Hematopoietic multipotent progenitor cell (in vitro differentiated cells): ENCODE measurements around the gene FAM177A1. TPM values are rescaled to one million over a fixed set of nuclear protein-coding genes. Genes with fewer than 3 reads are reported as not detected.
"Not testable (repeated sequence)": the region's sequence is repeated elsewhere in the genome, so short reads cannot be mapped to it uniquely, and the experiment has no call there.

Source experiments
- DNase-seq, 3 donors: peaks; one replicate each; pipeline ENCODE4 v3.0.0-alpha.2; 2011 to 2015; ENCODE audit warnings: low read depth in 2 of 3, low spot score in 2 of 3
- total RNA-seq: library from RNA; depleted of rRNA; stranded (reverse); fragments of >200 nt; gene quantifications from one replicate; pipeline ENCODE4 v1.2.3, GENCODE V29; 2012

Gene FAM177A1
- total RNA-seq, 1 donor = 16.7 TPM

DNA sequence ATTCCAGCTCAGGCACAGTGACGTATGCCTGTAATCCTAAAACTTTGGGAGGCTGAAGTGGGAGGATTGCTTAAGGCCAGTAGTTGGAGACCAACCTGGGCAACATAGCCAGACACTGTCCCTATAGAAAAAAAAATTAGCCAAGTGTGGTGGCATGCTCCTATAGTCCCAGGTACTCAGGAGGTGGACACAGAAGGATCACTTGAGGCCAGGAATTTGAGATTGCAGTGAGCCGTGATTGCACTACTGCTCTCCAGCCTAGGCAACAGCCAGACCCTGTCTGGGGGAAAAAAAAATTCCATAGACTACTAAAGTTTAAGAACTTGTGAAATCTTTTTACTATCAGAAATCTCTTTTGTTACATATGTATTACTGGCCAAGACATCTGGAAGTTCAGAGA lies 6.6 kb downstream of the FAM177A1 start:
- no peak for DNase-seq

DNA sequence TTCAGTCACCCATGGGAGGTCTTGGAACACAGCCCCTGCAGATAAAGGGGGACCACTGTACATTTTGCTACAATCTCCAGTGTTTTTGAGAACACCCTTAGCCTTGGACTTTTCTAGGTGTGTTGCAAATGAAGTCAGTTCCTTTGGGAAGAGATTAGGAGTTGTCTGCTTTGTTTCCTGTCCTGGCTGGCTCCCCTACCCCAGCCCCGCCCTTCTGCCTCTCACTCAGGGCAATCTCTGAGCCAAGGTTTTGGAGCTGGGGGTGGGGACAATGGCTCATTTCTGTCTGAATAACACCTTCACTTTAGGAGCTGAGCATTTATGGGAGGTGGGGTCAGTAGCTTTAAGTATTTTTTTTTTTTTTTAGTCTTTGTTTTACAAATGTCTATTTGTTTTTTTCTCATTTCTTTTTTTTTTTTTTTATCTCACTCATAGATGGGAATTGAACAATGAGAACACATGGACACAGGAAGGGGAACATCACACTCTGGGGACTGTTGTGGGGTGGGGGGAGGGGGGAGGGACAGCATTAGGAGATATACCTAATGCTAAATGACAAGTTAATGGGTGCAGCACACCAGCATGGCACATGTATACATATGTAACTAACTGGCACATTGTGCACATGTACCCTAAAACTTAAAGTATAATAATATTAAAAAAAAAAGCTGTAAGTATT lies 15.2 kb downstream of the FAM177A1 start:
- not testable (repeated sequence) for DNase-seq

DNA sequence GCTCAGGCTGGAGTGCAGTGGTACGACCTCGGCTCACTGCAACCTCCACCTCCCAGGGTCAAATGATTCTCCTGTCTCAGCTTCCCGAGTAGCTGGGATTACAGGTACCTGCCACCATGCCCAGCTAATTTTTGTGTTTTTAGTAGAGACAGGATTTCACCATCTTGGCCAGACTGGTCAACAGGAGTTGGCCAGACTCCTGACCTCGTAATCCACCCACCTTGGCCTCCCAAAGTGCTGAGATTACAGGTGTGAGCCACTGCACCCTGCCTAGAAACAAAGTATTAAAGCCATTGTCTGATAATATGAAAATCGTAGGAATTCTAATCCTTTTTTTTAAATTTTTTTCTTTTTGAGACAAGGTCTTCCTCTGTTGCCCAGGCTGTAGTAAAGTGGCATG lies 19.7 kb downstream of the FAM177A1 start:
- DNase-seq = not testable (repeated sequence)

DNA sequence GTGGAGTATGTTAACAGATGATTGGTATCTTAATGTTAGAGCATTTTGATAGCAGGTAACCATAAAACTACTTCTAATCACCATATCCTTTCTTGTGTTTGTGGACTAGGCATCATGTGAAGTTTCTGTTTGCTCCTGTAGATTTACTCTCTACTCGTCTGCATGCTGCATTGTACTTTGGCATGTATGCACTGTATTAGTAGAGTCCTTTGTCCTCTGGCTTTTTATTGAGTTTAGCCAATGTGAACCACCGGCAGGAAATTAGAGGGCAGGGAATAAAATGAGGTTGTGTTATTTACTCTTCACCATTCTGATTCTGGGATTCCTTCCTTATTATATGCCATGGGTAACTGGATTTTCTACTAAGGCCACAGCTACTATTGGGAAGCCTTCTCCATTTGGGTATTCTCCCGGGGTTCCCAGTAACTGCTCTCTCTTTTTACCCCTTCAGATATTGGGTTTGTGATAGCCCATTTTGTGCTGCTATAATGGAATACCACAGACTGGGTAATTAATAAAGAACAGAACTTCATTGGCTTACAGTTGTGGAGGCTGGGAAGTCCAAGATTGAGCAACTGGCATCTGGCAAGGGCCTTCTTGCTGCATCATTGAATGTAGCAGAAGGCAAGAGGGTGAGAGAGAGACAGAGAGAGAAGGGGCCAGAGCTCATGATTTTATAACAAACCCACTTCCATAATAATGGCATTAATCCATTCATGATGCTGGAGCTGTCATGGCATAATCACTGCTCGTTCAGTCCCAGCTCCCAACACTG lies 22.4 kb downstream of the FAM177A1 start:
- DNase-seq = no peak

DNA sequence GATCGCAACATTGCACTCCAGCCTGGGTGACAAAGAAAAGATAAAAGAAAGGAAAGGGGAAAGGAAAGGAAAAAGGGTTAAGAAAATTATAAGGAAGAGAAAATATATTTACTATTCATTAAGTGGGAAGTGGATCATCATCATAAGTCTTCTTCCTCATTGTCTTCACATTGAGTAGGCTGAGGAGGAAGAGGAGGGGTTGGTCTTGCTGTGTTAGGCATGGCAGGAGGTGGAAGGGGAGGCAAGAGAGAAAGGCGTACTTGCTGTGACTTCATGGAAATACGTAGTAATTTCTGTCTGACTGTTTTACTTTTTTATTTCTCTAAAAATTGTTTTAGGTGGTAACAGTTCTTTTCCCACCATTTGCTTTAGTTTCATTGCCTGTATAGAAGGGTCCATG lies 26.2 kb downstream of the FAM177A1 start:
- no peak for DNase-seq

DNA sequence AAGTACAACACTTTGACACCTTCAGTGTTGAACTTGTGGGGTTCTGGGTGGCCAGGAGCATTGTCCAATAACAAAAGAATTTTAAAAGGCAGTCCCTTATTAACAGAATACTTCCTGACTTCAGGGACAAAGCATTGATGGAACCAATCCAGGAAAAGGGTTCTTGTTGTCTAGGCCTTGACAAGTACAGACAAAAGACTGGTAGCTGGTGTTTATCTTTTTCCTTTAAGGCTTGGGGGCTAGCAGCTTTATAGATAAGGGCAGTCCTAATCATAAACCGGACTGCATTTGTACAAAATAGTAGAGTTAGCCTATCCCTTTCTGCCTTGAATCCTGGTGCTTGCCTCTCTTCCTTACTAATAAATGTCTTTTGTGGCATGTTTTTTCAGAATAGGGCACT lies 27.4 kb downstream of the FAM177A1 start:
- no peak for DNase-seq

DNA sequence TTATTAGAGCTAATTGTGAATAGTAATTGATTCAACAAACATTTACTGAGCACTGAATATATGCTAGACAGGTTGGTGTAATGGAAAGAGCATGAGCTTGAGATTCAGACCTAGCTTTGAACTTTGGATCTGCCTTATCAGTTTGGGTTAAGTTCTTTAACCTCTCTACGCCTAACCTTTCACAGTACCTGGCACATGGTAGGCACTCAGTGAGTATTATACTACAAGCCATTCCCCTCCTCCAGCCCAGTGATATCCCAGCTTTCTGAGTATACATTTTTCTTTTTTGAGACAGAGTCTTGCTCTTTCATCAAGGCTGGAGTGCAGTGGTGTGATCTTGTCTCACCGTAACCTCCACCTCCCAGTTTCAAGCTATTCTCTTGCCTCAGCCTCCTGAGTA lies 32.0 kb downstream of the FAM177A1 start:
- no peak for DNase-seq

DNA sequence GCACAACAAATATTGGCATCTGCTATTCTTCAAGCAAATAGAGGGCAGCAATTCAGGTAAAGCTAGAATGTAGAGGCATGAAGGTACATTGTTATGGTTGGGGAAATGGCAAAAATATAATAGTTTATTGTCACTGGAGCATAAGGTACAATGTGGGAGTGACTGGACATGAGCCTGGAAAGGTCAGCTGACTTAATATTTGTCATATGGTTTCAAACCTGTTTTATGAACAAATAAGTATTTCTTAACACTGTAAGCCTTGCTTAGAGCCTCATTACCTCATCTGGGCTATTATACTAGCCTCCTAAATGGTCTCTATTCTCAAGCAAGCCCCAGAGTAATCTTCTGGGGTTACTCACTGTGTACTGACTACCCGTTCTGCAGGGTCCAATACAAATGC lies 33.7 kb downstream of the FAM177A1 start:
- no peak for DNase-seq

DNA sequence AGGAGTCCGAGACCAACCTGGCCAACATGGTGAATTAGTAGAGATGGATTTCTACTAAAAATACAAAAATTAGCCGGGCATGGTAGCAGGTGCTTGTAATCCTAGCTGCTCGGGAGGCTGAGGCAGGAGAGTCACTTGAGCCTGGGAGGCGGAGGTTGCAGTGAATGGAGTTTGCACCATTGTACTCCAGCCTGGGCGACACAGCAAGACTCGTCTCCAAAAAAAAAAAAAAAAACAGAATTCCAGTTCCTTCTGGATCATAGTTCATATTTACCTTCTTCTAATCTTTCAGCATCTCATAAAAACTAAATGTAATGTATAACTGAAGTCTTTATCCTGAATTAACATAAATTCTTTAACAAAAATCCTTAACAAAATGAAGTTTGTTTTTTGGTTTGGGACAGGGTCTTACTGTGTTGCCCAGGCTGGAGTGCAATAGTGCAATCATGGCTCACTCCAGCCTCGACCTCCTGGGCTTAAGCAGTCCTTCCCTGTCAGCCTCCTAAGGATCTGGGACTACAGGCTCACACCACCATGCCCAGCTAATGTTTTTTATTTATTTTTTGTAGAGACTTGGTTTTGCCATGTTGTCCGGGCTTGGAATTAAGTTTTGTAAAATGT lies 37.6 kb downstream of the FAM177A1 start:
- no peak for DNase-seq

DNA sequence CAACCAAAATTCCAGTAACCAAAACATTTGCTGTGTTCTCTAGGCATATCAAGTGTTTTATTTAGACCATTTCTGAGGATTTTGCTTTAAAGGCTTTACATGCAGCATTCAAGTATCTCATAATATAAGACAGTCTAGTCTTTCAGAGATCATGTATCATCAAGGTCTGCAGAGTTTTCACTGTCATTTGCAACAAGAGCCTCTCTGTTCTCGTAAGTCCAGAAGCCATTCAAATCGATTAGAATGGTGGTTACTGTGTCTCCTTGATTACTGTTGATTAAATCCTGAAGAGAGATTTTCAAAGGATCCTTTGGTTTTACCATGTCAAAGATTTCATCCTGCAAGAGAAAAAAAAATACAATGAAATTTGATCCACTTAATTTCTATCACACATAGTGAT lies 39.4 kb downstream of the FAM177A1 start:
- no peak for DNase-seq

DNA sequence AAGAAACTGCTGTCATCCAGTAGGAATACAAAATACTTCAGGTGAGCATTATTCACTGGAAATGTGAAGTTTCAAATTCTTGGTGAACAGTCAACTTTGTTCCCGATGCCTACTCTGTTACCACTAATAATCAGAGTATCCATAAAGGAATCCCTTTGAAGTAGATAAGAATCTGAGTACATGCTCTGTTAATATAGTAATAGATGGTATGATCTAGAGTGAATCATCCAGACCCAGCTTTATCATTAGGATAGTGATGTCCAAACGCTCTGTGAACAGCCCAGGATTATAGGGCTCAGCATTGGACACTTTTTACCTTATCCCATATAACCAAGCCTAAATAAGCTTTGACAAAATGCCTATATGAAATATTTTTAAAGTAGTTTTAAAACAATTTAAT lies 42.4 kb downstream of the FAM177A1 start:
- no peak for DNase-seq

DNA sequence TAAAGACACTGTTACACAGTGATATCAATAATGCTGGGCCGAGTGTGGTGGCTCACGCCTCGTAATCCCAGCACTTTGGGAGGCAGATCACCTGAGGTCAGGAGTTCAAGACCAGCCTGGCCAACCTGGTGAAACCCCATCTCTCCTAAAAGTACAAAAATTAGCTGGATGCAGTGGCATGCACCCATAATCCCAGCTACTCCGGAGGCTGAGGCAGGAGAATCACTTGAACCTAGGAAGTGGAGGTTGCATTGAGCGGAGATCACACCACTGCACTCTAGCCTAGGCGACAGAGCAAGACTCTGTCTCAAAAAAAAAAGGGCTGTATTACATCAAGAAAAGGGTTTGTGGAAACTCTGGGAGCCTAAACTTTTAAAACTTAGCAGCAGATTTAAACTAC lies 48.6 kb downstream of the FAM177A1 start:
- DNase-seq = not testable (repeated sequence)

DNA sequence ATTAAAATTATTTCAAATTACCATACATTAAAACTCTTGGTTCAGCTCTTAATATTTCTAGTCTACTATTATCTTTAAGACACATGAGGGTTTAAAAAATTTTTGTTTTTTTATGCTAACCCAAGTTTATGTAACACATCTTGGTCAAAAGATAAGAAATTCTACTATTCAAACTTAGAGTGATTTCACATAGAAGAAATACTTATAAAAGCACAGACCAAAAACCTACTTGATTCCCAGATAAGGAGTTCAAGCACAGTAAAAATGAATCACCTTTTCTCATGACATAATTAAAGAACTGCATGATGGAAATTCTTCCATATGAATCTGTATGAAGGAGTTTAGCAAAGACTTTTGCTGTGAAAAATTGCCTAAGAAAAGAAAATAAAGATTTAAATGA lies 61.8 kb downstream of the FAM177A1 start:
- no peak for DNase-seq

DNA sequence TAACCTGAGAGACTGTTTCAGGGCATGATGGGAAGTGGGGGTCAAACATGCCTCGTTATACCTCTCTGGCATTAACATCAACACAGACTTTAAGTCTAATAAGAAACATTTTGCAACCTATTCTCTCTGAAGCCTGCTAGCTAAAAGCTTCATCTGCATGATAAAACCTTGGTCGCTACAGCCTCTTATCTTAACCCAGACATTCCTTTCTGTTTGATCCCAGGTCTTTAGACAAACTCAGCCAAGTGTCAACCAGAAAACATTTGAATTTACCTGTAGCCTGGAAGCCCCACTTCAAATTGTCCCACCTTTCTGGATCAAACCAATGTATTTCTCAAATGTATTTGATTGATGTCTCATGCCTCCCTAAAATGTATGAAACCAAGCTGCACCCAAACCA lies 66.6 kb downstream of the FAM177A1 start:
- DNase-seq = no peak

DNA sequence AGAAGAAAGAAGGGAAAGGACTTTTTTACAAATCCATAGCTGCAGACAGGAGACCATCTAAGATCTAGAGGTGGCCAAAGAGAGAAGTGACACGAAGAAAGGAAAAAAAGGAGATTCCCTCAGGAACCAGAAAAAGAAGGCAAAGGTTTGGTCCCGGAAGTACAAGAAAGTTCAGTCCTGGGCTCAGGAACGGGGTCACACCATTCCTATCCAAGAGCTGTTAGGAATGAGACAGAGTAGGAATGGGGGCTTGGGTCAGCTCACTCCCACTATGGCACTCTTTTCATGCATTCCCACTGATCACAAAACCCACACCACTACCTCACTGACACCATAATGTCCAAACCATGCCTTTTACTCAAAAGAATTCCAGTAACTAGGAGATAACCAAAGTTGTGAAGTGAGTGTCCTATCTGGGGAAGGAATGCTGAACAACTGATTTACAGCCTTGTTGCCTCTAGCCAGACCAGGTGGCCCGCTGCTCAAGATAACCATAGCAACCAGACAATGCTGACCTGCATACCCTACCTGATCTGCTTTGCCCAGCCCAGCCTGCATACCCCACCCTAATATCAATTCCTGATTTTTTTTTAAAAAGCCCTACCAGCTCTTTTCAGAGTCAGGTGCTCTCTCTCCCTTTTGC lies 67.4 kb downstream of the FAM177A1 start:
- no peak for DNase-seq

DNA sequence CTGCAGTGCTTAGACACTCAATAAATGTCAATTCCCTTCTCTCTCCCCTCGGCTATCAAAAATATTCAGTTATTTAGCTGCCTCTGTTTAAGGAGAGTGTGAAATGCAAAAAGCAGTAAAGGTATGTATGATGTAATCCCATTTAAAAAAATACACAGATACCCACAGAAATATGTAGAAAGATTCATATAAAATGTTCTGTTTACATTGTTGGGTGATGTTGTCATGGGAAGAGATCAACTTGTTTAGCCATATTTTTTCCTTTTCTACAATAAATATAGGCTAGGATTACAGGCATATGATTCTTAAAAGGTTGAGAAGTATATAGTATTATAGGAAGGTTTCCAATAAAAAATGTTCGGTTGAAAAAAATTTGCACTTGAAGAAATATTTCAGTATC lies 68.0 kb downstream of the FAM177A1 start:
- DNase-seq = no peak

DNA sequence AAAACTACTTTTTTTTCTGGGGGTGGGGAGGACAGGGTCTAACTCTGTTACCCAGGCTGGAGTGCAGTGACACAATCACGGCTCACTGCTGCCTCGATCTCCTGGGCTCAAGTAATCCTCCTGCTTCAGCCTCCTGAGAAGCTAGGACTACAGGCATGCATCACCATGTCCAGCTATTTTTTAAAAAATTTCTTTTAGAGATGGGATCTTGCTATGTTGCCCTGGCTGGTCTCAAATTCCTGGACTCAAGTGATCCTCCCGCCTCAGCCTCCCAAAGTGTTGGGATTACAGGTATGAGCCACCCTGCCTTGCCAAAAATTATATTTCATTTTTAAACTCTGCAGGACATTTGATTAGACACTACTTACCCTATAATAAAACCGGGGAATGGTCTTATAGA lies 70.2 kb downstream of the FAM177A1 start:
- no peak for DNase-seq

DNA sequence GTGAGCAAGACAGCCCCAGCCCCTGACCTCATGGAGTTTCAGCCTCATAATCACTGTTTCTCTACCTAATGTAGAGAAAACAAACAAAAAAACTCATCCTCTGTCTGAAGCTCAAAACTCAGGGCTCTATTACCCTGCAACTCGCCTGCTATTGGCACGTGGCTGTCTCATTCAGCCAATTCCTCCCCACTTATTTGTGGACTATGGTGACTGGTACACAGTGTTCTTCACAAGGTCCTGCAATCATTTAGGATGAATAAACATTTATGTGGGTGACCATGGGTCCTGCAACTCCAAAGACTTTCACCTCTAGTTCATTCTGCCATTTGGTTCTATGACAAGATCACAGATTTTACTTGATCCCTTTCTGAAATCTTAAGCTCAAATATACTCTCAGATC lies 71.0 kb downstream of the FAM177A1 start:
- DNase-seq = no peak

DNA sequence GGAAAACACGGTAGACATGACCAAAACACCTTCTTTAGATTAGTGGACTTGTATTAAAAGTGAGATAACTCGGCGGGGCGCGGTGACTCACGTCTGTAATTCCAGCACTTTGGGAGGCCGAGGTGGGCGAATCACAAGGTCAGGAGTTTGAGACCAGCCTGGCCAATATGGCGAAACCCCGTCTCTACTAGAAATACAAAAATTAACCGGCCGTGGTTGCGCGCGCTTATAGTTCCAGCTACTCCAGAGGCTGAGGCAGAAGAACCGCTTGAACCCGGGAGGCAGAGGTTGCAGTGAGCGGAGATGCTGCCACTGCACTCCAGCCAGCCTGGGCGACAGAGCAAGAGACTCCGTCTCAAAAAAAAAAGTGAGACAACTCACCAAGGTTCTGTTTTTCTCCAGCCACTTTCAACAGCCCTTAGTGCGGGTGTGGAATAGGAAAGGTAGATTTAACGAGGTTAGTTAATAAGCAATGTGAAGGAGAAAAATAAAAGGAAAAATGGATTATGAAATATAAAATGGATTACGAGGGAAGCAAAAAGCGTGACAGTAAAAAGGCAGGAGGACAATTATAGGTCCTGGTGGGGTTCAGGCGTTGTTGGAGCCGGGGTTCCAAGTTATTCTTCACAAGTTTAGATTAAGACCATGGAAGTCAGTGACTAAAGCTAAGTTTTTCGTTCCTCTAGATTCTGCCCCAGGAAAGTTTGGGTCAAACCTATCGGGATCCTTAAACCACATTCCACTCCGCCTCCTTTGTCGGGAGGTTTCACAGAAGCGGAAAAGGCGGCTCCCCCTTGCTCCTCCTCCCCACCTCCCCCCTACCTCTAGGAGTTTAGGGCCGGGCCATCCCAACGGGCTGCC lies 75.2 kb downstream of the FAM177A1 start:
- peak in 1 of 3 donors; percentile 41 for DNase-seq

DNA sequence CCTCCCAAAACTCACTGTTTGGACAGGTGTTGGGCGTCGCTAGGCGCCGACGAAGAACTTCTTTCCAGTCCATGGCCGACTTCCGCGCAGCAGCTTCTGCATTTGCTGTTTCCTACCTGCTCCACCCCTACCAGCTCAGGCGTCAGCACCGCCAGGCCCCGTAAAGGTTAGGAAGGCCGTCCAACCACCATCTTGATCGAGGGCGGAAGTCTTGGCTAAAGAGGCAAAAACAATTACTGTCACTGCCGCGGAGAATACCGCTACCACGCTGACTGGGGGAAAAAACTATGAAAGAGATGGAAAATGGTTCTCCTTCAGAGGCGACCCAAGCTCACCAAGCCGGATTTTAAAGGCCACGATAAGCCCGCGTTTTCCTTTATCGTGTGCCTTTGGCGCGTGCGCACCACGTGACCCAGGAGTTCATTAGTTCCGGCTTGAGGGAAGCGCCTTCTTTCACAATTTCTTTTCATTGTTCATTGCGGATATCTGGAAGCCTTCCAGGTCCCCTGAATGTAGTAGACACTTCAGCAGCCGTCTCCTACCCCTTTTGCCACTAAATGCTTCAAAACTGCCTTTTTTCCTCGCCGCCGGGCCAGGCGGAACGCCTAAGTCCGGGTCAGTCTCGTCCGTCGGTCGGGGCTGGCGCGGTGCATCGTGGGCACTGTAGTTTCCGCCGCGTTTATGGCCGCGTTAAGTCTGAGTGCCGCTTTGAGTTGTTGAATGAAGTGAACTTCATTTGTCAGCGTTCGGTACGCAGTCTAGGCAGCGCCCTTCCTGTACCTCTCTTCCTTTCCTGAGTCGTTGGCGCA lies 76.0 kb downstream of the FAM177A1 start, which contains the start of the genes PPP2R3C and PRORP:
PPP2R3C (minus strand) TSS at position 104 of the 809 bp plus-strand sequence; CDS start at position 73, 31 bp downstream.
PRORP (plus strand) TSS at position 666 of the 809 bp plus-strand sequence. CDS start 694 bp downstream, outside the sequence.
- DNase-seq = peak; percentile 84 to 98 (median 95)
